NCI-H748 treated with DMSO at 0.1 percent for 48 hours (cell line): ENCODE measurements around the gene CCDC93.
"Not testable (repeated sequence)": the region's sequence is repeated elsewhere in the genome, so short reads cannot be mapped to it uniquely, and the experiment has no call there.

Source experiments
- DNase-seq: peaks from one replicate; lab custom pipeline; 2025; lab: John Stamatoyannopoulos, UW

Gene CCDC93

GRCh38 chr2:117952701-117953100 lies 61.2 kb downstream of the CCDC93 start:
- no peak for DNase-seq

- no peak for DNase-seq
These were observed 61.6 kb downstream of the CCDC93 start for GRCh38 chr2:117952228-117952627.

- no peak for DNase-seq
These were observed 64.1 kb downstream of the CCDC93 start for GRCh38 chr2:117949806-117950205.

GRCh38 chr2:117948615-117949014 lies 65.3 kb downstream of the CCDC93 start:
- DNase-seq: no peak

- no peak for DNase-seq
These were observed 68.6 kb downstream of the CCDC93 start for GRCh38 chr2:117945296-117945695.

- DNase-seq: no peak
These were observed 69.1 kb downstream of the CCDC93 start for GRCh38 chr2:117944816-117945215.

GRCh38 chr2:117943013-117943672 lies 70.7 kb downstream of the CCDC93 start:
- DNase-seq: no peak

GRCh38 chr2:117942551-117942950 lies 71.3 kb downstream of the CCDC93 start:
- no peak for DNase-seq

GRCh38 chr2:117941693-117942092 lies 72.2 kb downstream of the CCDC93 start:
- no peak for DNase-seq

- DNase-seq: no peak
These were observed 73.4 kb downstream of the CCDC93 start for GRCh38 chr2:117940436-117940835.

GRCh38 chr2:117938611-117939010 lies 75.3 kb downstream of the CCDC93 start:
- DNase-seq: no peak

- no peak for DNase-seq
These were observed 76.9 kb downstream of the CCDC93 start for GRCh38 chr2:117936871-117937428.

GRCh38 chr2:117935954-117936353 lies 77.9 kb downstream of the CCDC93 start:
- DNase-seq: no peak

- DNase-seq: no peak
These were observed 78.4 kb downstream of the CCDC93 start for GRCh38 chr2:117935456-117935855.

- DNase-seq: no peak
These were observed 80.0 kb downstream of the CCDC93 start for GRCh38 chr2:117933884-117934354.

GRCh38 chr2:117931978-117932377 lies 81.9 kb downstream of the CCDC93 start:
- no peak for DNase-seq

GRCh38 chr2:117931266-117931665 lies 82.6 kb downstream of the CCDC93 start:
- no peak for DNase-seq

- DNase-seq: no peak
These were observed 83.1 kb downstream of the CCDC93 start for GRCh38 chr2:117930775-117931174.

- DNase-seq: not testable (repeated sequence)
These were observed 90.4 kb downstream of the CCDC93 start for GRCh38 chr2:117923471-117923870.

GRCh38 chr2:117921520-117921919 lies 92.3 kb downstream of the CCDC93 start:
- no peak for DNase-seq

- DNase-seq: no peak
These were observed 95.3 kb downstream of the CCDC93 start for GRCh38 chr2:117918608-117919007.

GRCh38 chr2:117917223-117917917 lies 96.5 kb downstream of the CCDC93 start:
- DNase-seq: no peak

GRCh38 chr2:117902933-117903332 lies 110.9 kb downstream of the CCDC93 start:
- no peak for DNase-seq
